H9 (cell line): ENCODE results near the gene FHOD3. TPM values are rescaled to one million over a fixed set of nuclear protein-coding genes. Genes with fewer than 3 reads are reported as not detected.

ENCODE experiments used
- DNase-seq: peaks from one replicate; pipeline ENCODE4 v3.0.0-alpha.2; 2017
- H2AFZ ChIP-seq: one replicate; pipeline ENCODE4 v1.6.1; 2013; ENCODE audit warnings: mild to moderate bottlenecking, low read length, control low read depth, moderate library complexity
- H2AK5ac ChIP-seq: 2 replicates; pipeline ENCODE4 v1.6.1; 2013; ENCODE audit warnings: low read length, control low read depth, mixed read lengths; ENCODE audit not compliant: insufficient read length
- H2BK120ac ChIP-seq: one replicate; pipeline ENCODE4 v1.6.1; 2013; ENCODE audit warnings: low read depth, mild to moderate bottlenecking, low read length, control low read depth, inconsistent platforms; ENCODE audit not compliant: poor library complexity, severe bottlenecking
- H2BK12ac ChIP-seq: 2 replicates; pipeline ENCODE4 v1.6.1; 2013; ENCODE audit warnings: low read length, control low read depth, mixed read lengths, low read depth; ENCODE audit not compliant: insufficient read length
- H2BK15ac ChIP-seq: 2 replicates; pipeline ENCODE4 v1.6.1; 2013; ENCODE audit warnings: low read depth, low read length, control low read depth
- H2BK20ac ChIP-seq: one replicate; pipeline ENCODE4 v1.6.1; 2013; ENCODE audit warnings: low read depth, mild to moderate bottlenecking, low read length, control low read depth, inconsistent platforms; ENCODE audit not compliant: poor library complexity, severe bottlenecking
- H2BK5ac ChIP-seq: 2 replicates; pipeline ENCODE4 v1.6.1; 2013; ENCODE audit warnings: low read length, control low read depth, mixed read lengths; ENCODE audit not compliant: insufficient read length
- H3K14ac ChIP-seq: 2 replicates; pipeline ENCODE4 v1.6.1; 2013; ENCODE audit warnings: low read length, control low read depth; ENCODE audit not compliant: insufficient read depth
- H3K18ac ChIP-seq: 2 replicates; pipeline ENCODE4 v1.6.1; 2013; ENCODE audit warnings: low read depth, mild to moderate bottlenecking, mixed read lengths, low read length, control low read depth; ENCODE audit not compliant: insufficient read length
- H3K23ac ChIP-seq: 2 replicates; pipeline ENCODE4 v1.6.1; 2013; ENCODE audit warnings: low read length, control low read depth, mixed read lengths, low read depth; ENCODE audit not compliant: insufficient read length
- H3K23me2 ChIP-seq: 2 replicates; pipeline ENCODE4 v1.6.1; 2013; ENCODE audit warnings: low read depth, mild to moderate bottlenecking, mixed read lengths, low read length, control low read depth; ENCODE audit not compliant: insufficient read length, poor library complexity, severe bottlenecking
- H3K27ac ChIP-seq: 2 replicates; pipeline ENCODE4 v1.5.1; 2013; ENCODE audit warnings: low read length, control low read depth, mixed read lengths, low read depth; ENCODE audit not compliant: insufficient read length
- H3K27me3 ChIP-seq: 2 replicates; pipeline ENCODE4 v1.6.1; 2013; ENCODE audit warnings: low read length, control low read depth, inconsistent platforms; ENCODE audit not compliant: insufficient read depth
- H3K4ac ChIP-seq: 2 replicates; pipeline ENCODE4 v1.6.1; 2013; ENCODE audit warnings: low read depth, mild to moderate bottlenecking, control low read depth, inconsistent platforms, low read length, moderate library complexity
- H3K4me1 ChIP-seq: 2 replicates; pipeline ENCODE4 v1.6.1; 2013; ENCODE audit warnings: low read length, control low read depth, inconsistent platforms; ENCODE audit not compliant: insufficient read depth
- H3K4me2 ChIP-seq: 2 replicates; pipeline ENCODE4 v1.6.1; 2013; ENCODE audit warnings: low read length, control low read depth, mixed read lengths; ENCODE audit not compliant: insufficient read length, insufficient read depth
- H3K56ac ChIP-seq: 2 replicates; pipeline ENCODE4 v1.6.1; 2013; ENCODE audit warnings: low read depth, mild to moderate bottlenecking, mixed read lengths, low read length, control low read depth; ENCODE audit not compliant: insufficient read length
- H3K79me1 ChIP-seq: 2 replicates; pipeline ENCODE4 v1.6.1; 2013; ENCODE audit warnings: low read depth, mild to moderate bottlenecking, moderate library complexity, low read length, control low read depth, inconsistent platforms; ENCODE audit not compliant: insufficient read depth, poor library complexity, severe bottlenecking
- H3K79me2 ChIP-seq: 2 replicates; pipeline ENCODE4 v1.6.1; 2013; ENCODE audit warnings: low read length, control low read depth, inconsistent platforms; ENCODE audit not compliant: insufficient read depth
- H3K9ac ChIP-seq: 2 replicates; pipeline ENCODE4 v1.6.1; 2013; ENCODE audit warnings: low read length, control low read depth, mixed read lengths; ENCODE audit not compliant: insufficient read length; ENCODE audit errors: extremely low read depth
- H3K9me3 ChIP-seq: one replicate; pipeline ENCODE4 v1.6.1; 2013; ENCODE audit warnings: low read depth, low read length, inconsistent platforms; ENCODE audit not compliant: control insufficient read depth
- H3T11ph ChIP-seq: one replicate; pipeline ENCODE4 v1.6.1; 2013; ENCODE audit warnings: mild to moderate bottlenecking, low read length, control low read depth, inconsistent platforms
- H4K20me1 ChIP-seq: one replicate; pipeline ENCODE4 v1.6.1; 2013; ENCODE audit not compliant: control insufficient read depth, insufficient read length, insufficient read depth
- H4K5ac ChIP-seq: 2 replicates; pipeline ENCODE4 v1.6.1; 2013; ENCODE audit warnings: low read depth, mild to moderate bottlenecking, mixed read lengths, low read length, control low read depth; ENCODE audit not compliant: insufficient read length
- H4K8ac ChIP-seq: replicated peaks from 2 replicates; pipeline ENCODE4 v1.6.1; 2013; ENCODE audit warnings: low read length, control low read depth, mixed read lengths, low read depth; ENCODE audit not compliant: insufficient read length
- H4K91ac ChIP-seq: 2 replicates; pipeline ENCODE4 v1.6.1; 2013; ENCODE audit warnings: low read depth, mild to moderate bottlenecking, moderate library complexity, mixed read lengths, low read length, control low read depth; ENCODE audit not compliant: insufficient read length
- H3K27ac Mint-ChIP-seq, 3 experiments: 2 replicates in 2 of 3; 3 replicates in 1 of 3; pipeline ENCODE4 v1.8.0; 2020 to 2021; ENCODE audit warnings: mixed read lengths in 3 of 3, mild to moderate bottlenecking in 1 of 3, moderate library complexity in 1 of 3
- H3K27me3 Mint-ChIP-seq: 2 replicates; pipeline ENCODE4 v1.8.0; 2021; ENCODE audit warnings: low read depth, mild to moderate bottlenecking, moderate library complexity, mixed read lengths
- H3K36me3 Mint-ChIP-seq, 3 experiments: 2 replicates in 2 of 3; 3 replicates in 1 of 3; pipeline ENCODE4 v1.8.0; 2020 to 2021; ENCODE audit warnings: low read depth in 3 of 3, mixed read lengths in 3 of 3; ENCODE audit not compliant: insufficient read depth in 1 of 3
- H3K4me1 Mint-ChIP-seq, 2 experiments: 2 replicates each; pipeline ENCODE4 v1.8.0; 2020; ENCODE audit warnings: mixed read lengths in 2 of 2
- H3K4me3 Mint-ChIP-seq, 2 experiments: 2 replicates in 1 of 2; 3 replicates in 1 of 2; pipeline ENCODE4 v1.8.0; 2020 to 2021; ENCODE audit warnings: mild to moderate bottlenecking in 2 of 2, mixed read lengths in 2 of 2, moderate library complexity in 1 of 2
- H3K9me3 Mint-ChIP-seq, 2 experiments: 2 replicates in 1 of 2; 3 replicates in 1 of 2; pipeline ENCODE4 v1.8.0; 2020; ENCODE audit warnings: mild to moderate bottlenecking in 2 of 2, mixed read lengths in 2 of 2, moderate library complexity in 1 of 2
- CTCF ChIP-seq: fragments of 200-600 bp; sonication (generic); conservative IDR thresholded peaks from 3 replicates; pipeline ENCODE4 v1.8.0; 2021; ENCODE audit warnings: antibody characterized with exemption, mild to moderate bottlenecking
- WGBS: extraction: QIAGEN DNeasy Blood & Tissue Kit; methylation state at CpG from one replicate; pipeline ENCODE4 v1.1.7; 2013; ENCODE audit warnings: missing lambda C conversion rate, low lambda C conversion rate, mixed read lengths; ENCODE audit not compliant: insufficient read length; ENCODE audit errors: extremely low coverage; 5-methylcytosine and 5-hydroxymethylcytosine counted together
- total RNA-seq: library from RNA; stranded (reverse); gene quantifications from 2 replicates; pipeline ENCODE4 v1.2.1, GENCODE V29; 2021

The FHOD3 gene
- total RNA-seq, 1 experiment from 2014 or later: 8.0 TPM

GRCh38 chr18:36595818-36596215 lies 298.3 kb downstream of the FHOD3 start:
- Histone ChIP-seq H3K4me1 (no peaks in the 10 kb centered on the region), H3K9me3 (no peaks in the 10 kb centered on the region), H3T11ph (no peak overlapping the region), H3K14ac (no peak overlapping the region), H3K79me1 (no peaks in the 10 kb centered on the region), H3K27me3 (no peaks in the 10 kb centered on the region), H2AK5ac (no peak overlapping the region), H2BK12ac (no peak overlapping the region), H3K27ac (no peak overlapping the region), H2AFZ (no peak overlapping the region), H3K23ac (no peak overlapping the region), H2BK5ac (no peak overlapping the region), H3K56ac (no peak overlapping the region), H4K8ac (no peak overlapping the region), H4K20me1 (no peaks in the 10 kb centered on the region), H3K23me2 (no peaks in the 10 kb centered on the region), H4K5ac (no peak overlapping the region), H2BK15ac (no peak overlapping the region), H3K4ac (no peak overlapping the region), H2BK120ac (no peak overlapping the region), H2BK20ac (no peak overlapping the region), H4K91ac (no peak overlapping the region), H3K4me2 (no peak overlapping the region), H3K9ac (no peak overlapping the region), H3K18ac (no peak overlapping the region), H3K79me2 (no peaks in the 10 kb centered on the region)
- H3K4me3 Mint-ChIP-seq: no peak overlapping the region
- WGBS: no CpG with 5 or more reads among the region's 6 CpGs
- H3K27ac Mint-ChIP-seq: no peak overlapping the region
- peaks cover 24 to 25% of the 10 kb centered on the region in 2 experiments for H3K4me1 Mint-ChIP-seq
- H3K27me3 Mint-ChIP-seq: no peaks in the 10 kb centered on the region
- peaks cover 4 to 6% of the 10 kb centered on the region in 2 experiments; a peak in 3 of 5 replicates for H3K9me3 Mint-ChIP-seq
- H3K36me3 Mint-ChIP-seq: peaks cover 0 to 9% (median 8%) of the 10 kb centered on the region in 3 experiments; a peak in 5 of 7 replicates
- no peak for TF ChIP-seq CTCF
- DNase-seq: no peak
